ENCODE data around the gene DEDD2. TPM values are rescaled to one million over a fixed set of nuclear protein-coding genes. Genes with fewer than 3 reads are reported as not detected.

The DEDD2 gene
- total RNA-seq, 4 donors from 2014 or later, result 23.2 to 30.2 (median 27.8) TPM

DNA sequence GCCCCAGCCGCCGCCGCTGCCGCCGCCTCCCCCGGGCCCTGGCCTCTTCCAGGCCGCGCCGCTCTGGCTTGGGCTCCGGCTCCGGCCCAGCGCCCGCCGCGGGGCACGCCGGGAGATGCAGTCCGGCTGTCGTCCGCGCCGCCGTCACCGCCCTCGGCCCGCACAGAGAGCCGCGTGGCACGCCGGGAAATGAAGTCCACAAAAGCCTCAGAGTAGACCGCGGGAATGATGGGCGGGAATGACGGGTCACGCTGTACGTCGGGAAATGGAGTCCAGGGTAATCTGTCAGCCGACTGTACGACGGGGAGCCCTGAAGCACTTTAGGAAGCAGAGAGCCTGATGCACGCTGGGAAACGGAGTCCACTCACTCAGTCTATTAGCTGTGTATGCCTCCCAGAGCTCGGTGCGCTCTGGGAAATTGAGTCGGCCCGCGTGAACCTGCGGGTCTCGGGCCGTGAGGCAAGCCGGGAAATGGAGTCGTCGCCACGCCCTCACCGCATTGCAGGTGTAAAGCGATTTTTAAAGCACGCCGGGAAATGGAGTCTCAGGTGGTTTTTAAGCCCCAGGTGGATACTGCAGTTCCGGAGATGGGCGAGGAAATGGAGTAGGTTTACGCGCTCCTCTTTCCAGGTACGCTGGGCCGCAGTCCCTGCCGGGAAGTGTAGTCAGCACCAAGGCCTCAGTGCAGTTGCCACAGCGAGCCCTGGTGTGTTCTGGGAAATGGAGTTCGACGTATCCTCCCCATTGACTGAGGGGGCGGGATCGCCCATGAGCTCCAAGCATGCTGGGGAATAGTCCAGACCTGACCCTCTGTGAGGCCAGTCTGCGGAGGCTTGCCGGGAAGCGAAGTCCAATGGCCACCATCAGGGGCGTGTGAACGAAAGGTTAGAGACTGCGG, 25.3 kb upstream of the DEDD2 start, which contains the start of gene GSK3A:
Gene GSK3A (minus strand): TSS at position 91 of the 898 bp plus-strand sequence. CDS start 137 bp downstream, outside the sequence.
- Histone ChIP-seq H3K36me3 (peaks cover 0 to 25% (median 0%) of the 10 kb centered on the region in 3 donors), H3K27me3 (no peaks in the 10 kb centered on the region), H3K27ac (peak within 1 kb of the TSS; percentile 89 to 98 (median 96)), H3K9me3 (no peaks in the 10 kb centered on the region), H3K4me3 (peak within 1 kb of the TSS; percentile 80 to 98 (median 90)), H3K4me1 (peaks cover 20 to 78% (median 28%) of the 10 kb centered on the region in 3 donors)
- WGBS, 2 donors, result 0% methylated on average over 7 to 35 of the region's 76 CpGs
- TF ChIP-seq, protein P1, sequence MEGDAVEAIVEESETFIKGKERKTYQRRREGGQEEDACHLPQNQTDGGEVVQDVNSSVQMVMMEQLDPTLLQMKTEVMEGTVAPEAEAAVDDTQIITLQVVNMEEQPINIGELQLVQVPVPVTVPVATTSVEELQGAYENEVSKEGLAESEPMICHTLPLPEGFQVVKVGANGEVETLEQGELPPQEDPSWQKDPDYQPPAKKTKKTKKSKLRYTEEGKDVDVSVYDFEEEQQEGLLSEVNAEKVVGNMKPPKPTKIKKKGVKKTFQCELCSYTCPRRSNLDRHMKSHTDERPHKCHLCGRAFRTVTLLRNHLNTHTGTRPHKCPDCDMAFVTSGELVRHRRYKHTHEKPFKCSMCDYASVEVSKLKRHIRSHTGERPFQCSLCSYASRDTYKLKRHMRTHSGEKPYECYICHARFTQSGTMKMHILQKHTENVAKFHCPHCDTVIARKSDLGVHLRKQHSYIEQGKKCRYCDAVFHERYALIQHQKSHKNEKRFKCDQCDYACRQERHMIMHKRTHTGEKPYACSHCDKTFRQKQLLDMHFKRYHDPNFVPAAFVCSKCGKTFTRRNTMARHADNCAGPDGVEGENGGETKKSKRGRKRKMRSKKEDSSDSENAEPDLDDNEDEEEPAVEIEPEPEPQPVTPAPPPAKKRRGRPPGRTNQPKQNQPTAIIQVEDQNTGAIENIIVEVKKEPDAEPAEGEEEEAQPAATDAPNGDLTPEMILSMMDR (IDR thresholded peaks at IDR 0.05), result peak in 1 of 6 experiments; percentile 16
- peak in 3 of 4 donors; percentile 83 to 88 (median 84) for TF ChIP-seq POLR2A (IDR thresholded peaks at IDR 0.05)
- intact Hi-C loops (cut with DNase I), result loop anchor here (10.0 kb wide), 1 partner anchor 52 kb away; no protein-coding TSS in a partner anchor
- peak; percentile 99 for DNase-seq

DNA sequence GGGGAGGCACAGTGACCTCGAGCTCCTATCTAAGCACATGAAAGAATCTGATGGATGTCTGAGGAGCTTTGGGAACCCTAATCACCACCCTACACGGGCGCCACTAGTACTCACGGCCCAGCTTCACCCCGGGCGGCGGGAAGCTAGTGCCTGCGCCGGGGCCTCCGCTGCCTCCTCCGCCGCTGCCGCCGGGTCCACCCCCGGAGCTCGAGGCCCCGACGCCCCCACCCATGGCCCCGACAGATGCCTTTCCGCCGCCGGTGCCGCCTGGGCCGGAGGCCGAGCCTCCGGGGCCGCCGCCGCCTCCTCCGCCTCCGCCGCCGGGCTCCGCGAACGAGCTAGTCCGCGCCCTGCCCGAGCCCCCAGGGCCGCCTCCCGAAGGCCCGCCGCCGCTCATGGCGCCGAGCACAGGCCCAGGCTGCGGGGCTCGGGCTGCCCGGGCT, 24.6 kb upstream of the DEDD2 start:
- H3K27ac ChIP-seq, result peak overlapping the region; percentile 89 to 98 (median 96)
- no peak for DNase-seq
- intact Hi-C loops (cut with DNase I), result loop anchor here (10.0 kb wide), 1 partner anchor 53 kb away; no protein-coding TSS in a partner anchor

DNA sequence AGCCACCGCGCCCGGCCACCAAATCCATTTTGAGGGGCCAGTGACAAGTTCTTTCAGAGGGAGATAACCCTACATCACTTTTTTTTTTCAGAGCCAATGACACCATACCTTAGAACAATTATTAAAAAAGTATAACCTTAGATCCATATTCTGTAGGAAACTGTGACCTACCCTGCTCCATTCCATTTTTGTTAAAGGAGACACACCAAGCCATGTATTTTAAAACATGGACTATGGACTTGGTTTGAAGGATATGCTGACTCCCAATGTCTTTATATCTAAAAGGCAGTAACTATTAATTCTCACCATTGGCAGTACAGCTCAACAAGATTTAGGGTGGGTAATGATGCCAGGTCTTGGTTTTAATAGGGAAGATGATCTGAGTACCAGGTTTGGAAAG, 23.8 kb upstream of the DEDD2 start:
- DNase-seq, result no peak
- H3K4me3 ChIP-seq, result peak overlapping the region; percentile 80 to 98 (median 90)
- H3K27ac ChIP-seq, result peak overlapping the region in 3 of 4 donors; percentile 89 to 98 (median 95)
- H3K36me3 ChIP-seq, result peaks cover 0 to 40% (median 6%) of the 10 kb centered on the region in 3 donors
- no peaks in the 10 kb centered on the region for H3K9me3 ChIP-seq
- TF ChIP-seq POLR2A (IDR thresholded peaks at IDR 0.05), result no peak
- TF ChIP-seq, protein P1 (IDR thresholded peaks at IDR 0.05), result no peak
- intact Hi-C loops (cut with DNase I), result loop anchor here (10.0 kb wide), 1 partner anchor 54 kb away; no protein-coding TSS in a partner anchor
- WGBS, 2 donors, result 90 to 100% methylated on average over 2 to 3 of the region's 3 CpGs
- H3K4me1 ChIP-seq, result peaks cover 20 to 64% (median 25%) of the 10 kb centered on the region in 3 donors
- H3K27me3 ChIP-seq, result no peaks in the 10 kb centered on the region

More for the DNA sequence above, 24.6 kb upstream of the DEDD2 start:
- peaks cover 0 to 32% (median 0%) of the 10 kb centered on the region in 3 donors for H3K36me3 ChIP-seq
- no peaks in the 10 kb centered on the region for H3K9me3 ChIP-seq
- no peaks in the 10 kb centered on the region for H3K27me3 ChIP-seq
- TF ChIP-seq, protein P1 (IDR thresholded peaks at IDR 0.05), result no peak
- no peak for TF ChIP-seq POLR2A (IDR thresholded peaks at IDR 0.05)
- peaks cover 20 to 72% (median 28%) of the 10 kb centered on the region in 3 donors for H3K4me1 ChIP-seq
- 0% methylated on average over 3 of the region's 49 CpGs; no CpG with 5 or more reads in 1 of the 2 donors for WGBS, 2 donors
- H3K4me3 ChIP-seq, result peak overlapping the region; percentile 80 to 98 (median 90)

DNA sequence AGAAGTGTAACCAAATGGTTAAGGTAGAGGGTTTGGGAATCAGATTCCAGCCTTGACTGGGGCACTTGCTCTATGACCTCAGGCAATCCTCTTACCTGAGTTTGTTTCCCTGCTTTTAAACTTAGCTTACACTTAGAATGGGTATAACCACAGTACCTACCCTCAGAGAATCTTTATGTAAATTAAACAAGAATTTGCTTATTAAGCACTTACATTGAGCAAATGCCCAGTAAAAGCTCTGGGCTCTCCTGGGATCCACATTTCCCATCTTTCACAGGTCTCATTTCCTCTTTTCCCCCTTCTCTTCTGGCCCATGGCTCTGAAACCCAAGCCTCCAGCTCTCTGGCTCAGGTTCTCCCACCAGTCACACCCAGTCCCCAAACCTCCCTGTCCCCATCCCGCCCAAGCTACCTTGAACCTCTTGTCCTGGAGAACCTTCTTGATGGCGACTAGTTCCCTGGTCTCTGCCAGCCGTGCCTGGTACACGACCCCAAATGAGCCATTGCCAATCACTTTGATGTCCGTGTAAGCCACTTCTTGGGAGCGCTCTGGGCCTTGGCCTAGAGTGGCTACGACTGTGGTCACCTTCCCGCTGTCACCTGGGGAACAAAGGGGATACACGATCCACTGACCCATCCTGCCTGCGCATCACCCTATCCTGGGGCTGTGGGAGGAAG, 22.2 kb upstream of the DEDD2 start:
- DNase-seq, result no peak
- Histone ChIP-seq H3K9me3 (no peaks in the 10 kb centered on the region), H3K36me3 (peaks cover 10 to 56% (median 21%) of the 10 kb centered on the region in 3 donors), H3K27ac (no peak overlapping the region), H3K4me1 (peaks cover 19 to 53% (median 20%) of the 10 kb centered on the region in 3 donors), H3K4me3 (no peak overlapping the region), H3K27me3 (no peaks in the 10 kb centered on the region)
- intact Hi-C loops (cut with DNase I), result loop anchor here (10.0 kb wide), 2 partner anchors 55 to 105 kb away; partner anchors contain the start of gene POU2F2
- TF ChIP-seq, protein P1 (IDR thresholded peaks at IDR 0.05), result no peak
- TF ChIP-seq POLR2A (IDR thresholded peaks at IDR 0.05), result no peak
- 86 to 87% methylated on average over 5 to 7 of the region's 10 CpGs for WGBS, 2 donors

Data from esophagus squamous epithelium (tissue), 5 donors.